WTC11 (cell line): Measurements from ENCODE around the gene HPS1. TPM values are rescaled to one million over a fixed set of nuclear protein-coding genes. Genes with fewer than 3 reads are reported as not detected.

ENCODE experiments used
- ATAC-seq: fragments of 200-7000 bp; cut with Tn5 transposase; 2 replicates; pipeline ENCODE4 v1.10.0; 2021; ENCODE audit warnings: mild to moderate bottlenecking, moderate library complexity
- CTCF ChIA-PET: fragments of 300-600 bp; sonication (Branson Sonifier 250); formaldehyde crosslinking; loops from one replicate; lab custom pipeline; 2021; ENCODE audit warnings: antibody characterized with exemption; lab: Charles Lee
- POLR2A ChIA-PET: fragments of 350-600 bp; sonication (Branson Sonifier 250); formaldehyde crosslinking; loops from one replicate; lab custom pipeline; 2021; ENCODE audit warnings: antibody characterized with exemption; lab: Charles Lee
- DNase-seq: peaks from one replicate; pipeline ENCODE4 v3.0.0; 2021; ENCODE audit warnings: low spot score
- H3K27ac Mint-ChIP-seq: 2 replicates; pipeline ENCODE4 v1.8.0; 2021; ENCODE audit warnings: mixed read lengths
- H3K27me3 Mint-ChIP-seq: 2 replicates; pipeline ENCODE4 v1.8.0; 2021; ENCODE audit warnings: low read depth, mild to moderate bottlenecking, moderate library complexity, mixed read lengths
- H3K36me3 Mint-ChIP-seq: 2 replicates; pipeline ENCODE4 v1.8.0; 2021; ENCODE audit warnings: mixed read lengths
- H3K4me1 Mint-ChIP-seq: 2 replicates; pipeline ENCODE4 v1.8.0; 2022; ENCODE audit warnings: mixed read lengths
- H3K4me3 Mint-ChIP-seq: 2 replicates; pipeline ENCODE4 v1.8.0; 2021; ENCODE audit warnings: mild to moderate bottlenecking, moderate library complexity, mixed read lengths
- H3K9me3 Mint-ChIP-seq: 2 replicates; pipeline ENCODE4 v1.8.0; 2021; ENCODE audit warnings: mixed read lengths
- ATF6 ChIP-seq: sonication (generic); formaldehyde crosslinking; IDR thresholded peaks from 2 replicates; pipeline ENCODE4 v1.8.1; 2023; ENCODE audit warnings: mild to moderate bottlenecking, missing genetic modification reagents
- CBFB ChIP-seq: sonication (generic); formaldehyde crosslinking; IDR thresholded peaks from 2 replicates; pipeline ENCODE4 v1.8.1; 2022; ENCODE audit warnings: mild to moderate bottlenecking, low read depth, missing genetic modification reagents
- CDX4 ChIP-seq: fragments of 250-450 bp; sonication (Bioruptor Pico); IDR thresholded peaks from 2 replicates; pipeline ENCODE4 v1.9.0; 2021; ENCODE audit warnings: moderate library complexity, mild to moderate bottlenecking, inconsistent platforms, borderline replicate concordance
- CTCF ChIP-seq: fragments of 200-600 bp; IDR thresholded peaks from 2 replicates; pipeline ENCODE4 v1.8.0; 2022; ENCODE audit warnings: antibody characterized with exemption
- E2F1 ChIP-seq: sonication (generic); formaldehyde crosslinking; IDR thresholded peaks from 2 replicates; pipeline ENCODE4 v1.8.0; 2022; ENCODE audit warnings: mild to moderate bottlenecking, missing genetic modification reagents
- ELF4 ChIP-seq: sonication (generic); formaldehyde crosslinking; IDR thresholded peaks from 2 replicates; pipeline ENCODE4 v1.8.1; 2022; ENCODE audit warnings: low read depth, mild to moderate bottlenecking, moderate library complexity, missing genetic modification reagents
- GABPB1 ChIP-seq: sonication (generic); formaldehyde crosslinking; IDR thresholded peaks from 2 replicates; pipeline ENCODE4 v1.8.1; 2023; ENCODE audit warnings: mild to moderate bottlenecking, missing genetic modification reagents
- GTF2I ChIP-seq: fragments of 250-450 bp; sonication (Bioruptor Pico); conservative IDR thresholded peaks from 2 replicates; pipeline ENCODE4 v1.4.0; 2021; ENCODE audit warnings: mild to moderate bottlenecking
- MXD4 ChIP-seq: fragments of 250-450 bp; sonication (Bioruptor Pico); IDR thresholded peaks from 2 replicates; pipeline ENCODE4 v1.8.0; 2021; ENCODE audit warnings: mild to moderate bottlenecking, moderate library complexity, borderline replicate concordance
- NFATC4 ChIP-seq: fragments of 250-450 bp; sonication (Bioruptor Pico); IDR thresholded peaks from 2 replicates; pipeline ENCODE4 v1.9.0; 2021; ENCODE audit warnings: mild to moderate bottlenecking
- NFYB ChIP-seq: sonication (generic); formaldehyde crosslinking; conservative IDR thresholded peaks from 2 replicates; pipeline ENCODE4 v1.8.0; 2022; ENCODE audit warnings: low read depth, missing genetic modification reagents
- PRRX2 ChIP-seq: fragments of 250-450 bp; sonication (Bioruptor Pico); IDR thresholded peaks from 2 replicates; pipeline ENCODE4 v1.8.0; 2021; ENCODE audit warnings: mild to moderate bottlenecking
- RORB ChIP-seq: fragments of 250-450 bp; sonication (Bioruptor Pico); IDR thresholded peaks from 2 replicates; pipeline ENCODE4 v1.9.0; 2021; ENCODE audit warnings: mild to moderate bottlenecking
- SOX15 ChIP-seq: fragments of 250-450 bp; sonication (Bioruptor Pico); IDR thresholded peaks from 2 replicates; pipeline ENCODE4 v1.9.0; 2021; ENCODE audit warnings: mild to moderate bottlenecking
- ZBTB21 ChIP-seq: sonication (generic); formaldehyde crosslinking; IDR thresholded peaks from 2 replicates; pipeline ENCODE4 v1.8.1; 2023; ENCODE audit warnings: mild to moderate bottlenecking, missing genetic modification reagents, borderline replicate concordance
- ZNF317 ChIP-seq: sonication (generic); formaldehyde crosslinking; IDR thresholded peaks from 2 replicates; pipeline ENCODE4 v1.8.1; 2023; ENCODE audit warnings: low read depth, mild to moderate bottlenecking, moderate library complexity, missing genetic modification reagents, borderline replicate concordance
- ZNF512 ChIP-seq: sonication (generic); formaldehyde crosslinking; IDR thresholded peaks from 2 replicates; pipeline ENCODE4 v1.8.1; 2022; ENCODE audit warnings: missing genetic modification reagents, borderline replicate concordance
- total RNA-seq: library from RNA; stranded (reverse); gene quantifications from 3 replicates; pipeline ENCODE4 v1.2.3, GENCODE V29; 2021
- TF ChIP-seq, protein P1 (sequence below): sonication (generic); formaldehyde crosslinking; IDR thresholded peaks from 2 replicates; pipeline ENCODE4 v1.8.0; 2022; ENCODE audit warnings: mild to moderate bottlenecking, missing genetic modification reagents

Gene HPS1
- total RNA-seq, 1 experiment from 2014 or later = 49.3 TPM

DNA sequence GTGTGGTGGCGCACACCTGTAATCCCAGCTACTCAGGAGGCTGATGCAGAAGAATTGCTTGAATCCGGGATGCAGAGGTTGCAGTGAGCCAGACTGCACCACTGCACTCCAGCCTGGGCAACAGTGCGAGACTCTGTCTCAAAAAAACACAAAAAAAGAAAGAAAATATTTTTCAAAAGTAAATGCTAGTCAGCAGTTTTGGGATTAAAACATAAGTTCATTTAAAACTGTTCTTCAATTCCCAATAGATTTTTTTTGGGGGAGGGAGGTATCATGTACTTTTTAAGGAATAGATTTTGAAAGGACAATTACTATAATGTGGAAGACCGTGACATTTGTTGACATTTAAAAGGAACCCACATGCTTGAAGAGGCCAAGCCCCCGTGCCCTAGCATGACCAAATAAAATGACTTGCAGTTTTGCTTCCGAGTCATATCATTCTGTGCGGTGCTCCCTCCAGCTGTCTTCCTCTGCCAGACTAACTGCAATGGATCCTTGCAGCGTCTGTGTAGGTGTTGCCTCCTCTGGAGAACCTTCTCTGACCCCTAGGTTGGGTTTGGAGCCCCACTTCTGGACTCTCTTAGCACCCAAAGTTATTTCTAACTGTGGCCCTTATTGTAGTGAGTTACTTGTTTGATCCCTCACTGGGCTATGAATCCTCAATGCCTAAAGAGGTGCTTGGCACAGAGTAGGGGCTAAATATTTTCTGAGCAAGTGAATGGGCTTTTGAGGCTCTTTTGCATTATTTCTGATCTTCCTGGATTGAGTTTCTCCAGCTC lies 17.4 kb upstream of the HPS1 start (continued):
- TF ChIP-seq E2F1 (CRISPR knock-in tag) (no peak), CDX4 (no peak), ZNF317 (CRISPR knock-in tag) (no peak), NFYB (CRISPR knock-in tag) (no peak), GABPB1 (CRISPR knock-in tag) (no peak), RORB (CRISPR knock-in tag) (no peak)
- TF ChIP-seq, protein P1, sequence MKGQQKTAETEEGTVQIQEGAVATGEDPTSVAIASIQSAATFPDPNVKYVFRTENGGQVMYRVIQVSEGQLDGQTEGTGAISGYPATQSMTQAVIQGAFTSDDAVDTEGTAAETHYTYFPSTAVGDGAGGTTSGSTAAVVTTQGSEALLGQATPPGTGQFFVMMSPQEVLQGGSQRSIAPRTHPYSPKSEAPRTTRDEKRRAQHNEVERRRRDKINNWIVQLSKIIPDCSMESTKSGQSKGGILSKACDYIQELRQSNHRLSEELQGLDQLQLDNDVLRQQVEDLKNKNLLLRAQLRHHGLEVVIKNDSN (CRISPR knock-in tag) = no peak

GRCh38 chr10:98463016-98463415 lies 16.3 kb upstream of the HPS1 start:
- Mint-ChIP-seq H3K27ac (no peak overlapping the region), H3K4me3 (no peak overlapping the region), H3K27me3 (peaks cover 3% of the 10 kb centered on the region), H3K36me3 (no peaks in the 10 kb centered on the region), H3K9me3 (no peaks in the 10 kb centered on the region), H3K4me1 (peaks cover 8% of the 10 kb centered on the region)
- CTCF ChIA-PET = interaction anchor here (0.6 kb wide), 1 partner anchor 1026 kb away, joined by 3 read pairs; no protein-coding TSS in a partner anchor
- POLR2A ChIA-PET = no interaction called here
- ATAC-seq = no peak
- DNase-seq = no peak
- TF ChIP-seq ZNF512 (no peak), MXD4 (CRISPR knock-in tag) (no peak), ELF4 (CRISPR knock-in tag) (no peak), GABPB1 (CRISPR knock-in tag) (no peak), GTF2I (no peak), CTCF (no peak), ZBTB21 (no peak), ATF6 (CRISPR knock-in tag) (no peak), CBFB (no peak), SOX15 (CRISPR knock-in tag) (no peak), NFATC4 (CRISPR knock-in tag) (no peak), PRRX2 (CRISPR knock-in tag) (no peak)
